Osteoblast (primary cell): ENCODE measurements around the gene PPP1R17. TPM values are rescaled to one million over a fixed set of nuclear protein-coding genes. Genes with fewer than 3 reads are reported as not detected.

ENCODE experiments used
- DNase-seq: peaks from one replicate; pipeline ENCODE4 v3.0.0; 2011; ENCODE audit warnings: low spot score, mixed read lengths; ENCODE audit not compliant: insufficient read length; ENCODE audit errors: missing footprints
- H2AFZ ChIP-seq: 2 replicates; pipeline ENCODE4 v1.6.0; 2011; ENCODE audit warnings: mild to moderate bottlenecking, low read length
- H3K27ac ChIP-seq: 2 replicates; pipeline ENCODE4 v1.5.1; 2011; ENCODE audit warnings: mild to moderate bottlenecking, low read depth, low read length, moderate library complexity
- H3K27me3 ChIP-seq: 2 replicates; pipeline ENCODE4 v1.6.0; 2012; ENCODE audit warnings: mild to moderate bottlenecking, control low read depth, inconsistent platforms, low read length, moderate library complexity; ENCODE audit not compliant: insufficient read depth
- H3K36me3 ChIP-seq: 2 replicates; pipeline ENCODE4 v1.5.1; 2011; ENCODE audit warnings: mild to moderate bottlenecking, low read length, control low read depth, moderate library complexity; ENCODE audit not compliant: insufficient read depth
- H3K4me1 ChIP-seq: 2 replicates; pipeline ENCODE4 v1.5.1; 2011; ENCODE audit warnings: mild to moderate bottlenecking, low read length, control low read depth, moderate library complexity; ENCODE audit not compliant: insufficient read depth
- H3K4me2 ChIP-seq: 2 replicates; pipeline ENCODE4 v1.6.0; 2011; ENCODE audit warnings: mild to moderate bottlenecking, low read length; ENCODE audit not compliant: insufficient read depth
- H3K4me3 ChIP-seq: fragments of 200-600 bp; sonication (generic); 3 replicates; pipeline ENCODE4 v1.5.1; 2012; ENCODE audit warnings: mild to moderate bottlenecking, low read length, inconsistent platforms; ENCODE audit not compliant: insufficient read depth
- H3K79me2 ChIP-seq: 2 replicates; pipeline ENCODE4 v1.6.0; 2012; ENCODE audit warnings: mild to moderate bottlenecking, low read length, control low read depth, inconsistent platforms; ENCODE audit not compliant: insufficient read depth
- H3K9me3 ChIP-seq: 2 replicates; pipeline ENCODE4 v1.5.1; 2011; ENCODE audit warnings: low read depth, low read length, control low read depth
- H4K20me1 ChIP-seq: 2 replicates; pipeline ENCODE4 v1.6.0; 2012; ENCODE audit warnings: mild to moderate bottlenecking, low read length, control low read depth; ENCODE audit not compliant: insufficient read depth
- total RNA-seq: library from RNA; depleted of rRNA; stranded (reverse); fragments of >200 nt; gene quantifications from 2 replicates; pipeline ENCODE4 v1.2.3, GENCODE V29; 2012
- TF ChIP-seq, protein P1 (sequence below): IDR thresholded peaks from 2 replicates; pipeline ENCODE4 v1.5.1; 2011; ENCODE audit warnings: mild to moderate bottlenecking, low read depth, low read length, moderate library complexity; ENCODE audit errors: extremely low read depth

PPP1R17 gene
- total RNA-seq, 1 donor = not detected

GRCh38 chr7:31669461-31669860 lies 17.6 kb upstream of the PPP1R17 start:
- Histone ChIP-seq H3K4me1 (no peaks in the 10 kb centered on the region), H3K4me2 (no peak overlapping the region), H3K9me3 (no peaks in the 10 kb centered on the region), H3K4me3 (no peak overlapping the region), H3K27me3 (no peaks in the 10 kb centered on the region), H4K20me1 (no peaks in the 10 kb centered on the region), H3K79me2 (no peaks in the 10 kb centered on the region), H3K27ac (no peak overlapping the region), H3K36me3 (no peaks in the 10 kb centered on the region), H2AFZ (no peak overlapping the region)
- DNase-seq = no peak
- TF ChIP-seq, protein P1, sequence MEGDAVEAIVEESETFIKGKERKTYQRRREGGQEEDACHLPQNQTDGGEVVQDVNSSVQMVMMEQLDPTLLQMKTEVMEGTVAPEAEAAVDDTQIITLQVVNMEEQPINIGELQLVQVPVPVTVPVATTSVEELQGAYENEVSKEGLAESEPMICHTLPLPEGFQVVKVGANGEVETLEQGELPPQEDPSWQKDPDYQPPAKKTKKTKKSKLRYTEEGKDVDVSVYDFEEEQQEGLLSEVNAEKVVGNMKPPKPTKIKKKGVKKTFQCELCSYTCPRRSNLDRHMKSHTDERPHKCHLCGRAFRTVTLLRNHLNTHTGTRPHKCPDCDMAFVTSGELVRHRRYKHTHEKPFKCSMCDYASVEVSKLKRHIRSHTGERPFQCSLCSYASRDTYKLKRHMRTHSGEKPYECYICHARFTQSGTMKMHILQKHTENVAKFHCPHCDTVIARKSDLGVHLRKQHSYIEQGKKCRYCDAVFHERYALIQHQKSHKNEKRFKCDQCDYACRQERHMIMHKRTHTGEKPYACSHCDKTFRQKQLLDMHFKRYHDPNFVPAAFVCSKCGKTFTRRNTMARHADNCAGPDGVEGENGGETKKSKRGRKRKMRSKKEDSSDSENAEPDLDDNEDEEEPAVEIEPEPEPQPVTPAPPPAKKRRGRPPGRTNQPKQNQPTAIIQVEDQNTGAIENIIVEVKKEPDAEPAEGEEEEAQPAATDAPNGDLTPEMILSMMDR = no peak

DNA sequence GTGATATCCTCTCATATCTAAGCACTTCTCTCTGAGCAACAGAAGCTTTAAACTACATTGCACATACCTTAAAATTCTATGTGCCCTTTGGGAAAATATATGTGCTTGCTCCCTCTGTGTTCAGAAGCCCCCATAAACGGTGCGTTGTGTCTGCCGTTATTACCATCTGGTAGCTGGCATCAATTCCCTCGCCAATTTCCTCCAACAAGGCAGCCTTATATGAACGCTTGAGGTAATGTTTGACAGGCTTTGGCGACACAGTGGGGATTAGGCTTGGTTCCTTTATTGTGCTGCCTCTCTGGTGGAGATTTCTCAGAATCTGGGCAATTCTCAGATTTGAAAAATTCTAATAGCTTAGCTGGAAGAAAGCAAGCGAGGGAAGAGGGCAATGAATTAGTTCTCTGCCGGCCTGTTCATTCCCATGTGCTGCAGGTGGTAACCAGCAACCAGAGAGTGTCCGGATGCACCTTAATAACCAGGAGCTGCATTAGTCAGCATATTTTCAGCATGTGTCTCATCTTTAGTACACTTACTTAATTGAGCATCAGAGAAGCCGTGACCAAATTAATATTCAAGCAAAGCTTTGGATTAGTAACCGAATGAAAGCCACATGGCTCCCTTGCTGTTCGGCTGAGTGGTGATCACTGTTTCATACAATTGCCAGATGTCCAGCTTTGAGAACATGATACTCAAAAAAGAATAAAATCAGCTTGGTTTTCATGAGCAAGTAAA lies 7.3 kb upstream of the PPP1R17 start:
- H3K9me3 ChIP-seq = no peaks in the 10 kb centered on the region
- H3K79me2 ChIP-seq = no peaks in the 10 kb centered on the region
- no peak overlapping the region for H2AFZ ChIP-seq
- H3K4me3 ChIP-seq = no peak overlapping the region
- H4K20me1 ChIP-seq = no peaks in the 10 kb centered on the region
- no peak for DNase-seq
- H3K27ac ChIP-seq = no peak overlapping the region
- no peaks in the 10 kb centered on the region for H3K4me1 ChIP-seq
- H3K36me3 ChIP-seq = no peaks in the 10 kb centered on the region
- TF ChIP-seq, protein P1 = no peak
- H3K4me2 ChIP-seq = no peak overlapping the region
- H3K27me3 ChIP-seq = peaks cover 2% of the 10 kb centered on the region

DNA sequence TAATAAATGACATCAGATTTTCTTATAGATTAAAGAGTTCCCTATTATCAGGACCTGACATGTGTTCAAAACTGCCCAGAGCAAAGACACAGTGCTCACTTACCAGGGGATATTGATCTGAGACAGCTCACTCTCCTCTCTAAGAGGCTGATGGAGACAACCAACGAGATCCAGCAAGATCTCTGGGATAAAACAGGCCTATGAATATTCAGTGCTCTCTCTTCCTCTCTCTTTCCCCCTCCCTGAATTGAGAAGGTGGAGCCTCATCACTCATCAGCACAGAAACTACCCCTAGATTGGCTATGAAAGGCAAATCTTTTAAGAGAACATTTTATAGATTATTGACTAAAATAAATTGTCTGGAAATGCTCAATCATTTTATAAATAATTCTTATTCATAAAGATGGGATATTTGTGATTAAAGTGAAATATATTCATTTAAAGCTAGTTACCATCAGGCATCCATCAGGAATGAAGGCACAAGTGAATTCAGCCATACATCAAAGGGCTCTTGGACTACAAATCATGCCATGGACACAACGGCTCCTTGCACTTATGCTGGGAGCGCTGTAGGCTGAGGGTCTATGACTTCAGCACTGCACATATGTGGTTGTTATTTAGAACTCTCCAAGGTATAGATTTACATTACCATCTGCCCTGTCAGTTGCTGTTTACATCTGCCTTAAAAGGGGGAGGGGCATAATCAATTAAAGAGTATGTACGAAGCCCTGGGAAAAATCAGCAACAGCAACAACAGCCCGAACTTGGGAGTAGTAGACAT lies 3.4 kb upstream of the PPP1R17 start:
- Histone ChIP-seq H3K4me2 (no peak overlapping the region), H3K36me3 (no peaks in the 10 kb centered on the region), H3K79me2 (no peaks in the 10 kb centered on the region), H3K27ac (no peak overlapping the region), H3K9me3 (no peaks in the 10 kb centered on the region), H3K27me3 (peaks cover 5% of the 10 kb centered on the region), H3K4me3 (no peak overlapping the region), H2AFZ (no peak overlapping the region), H4K20me1 (no peaks in the 10 kb centered on the region), H3K4me1 (no peaks in the 10 kb centered on the region)
- no peak for DNase-seq
- TF ChIP-seq, protein P1 = no peak

DNA sequence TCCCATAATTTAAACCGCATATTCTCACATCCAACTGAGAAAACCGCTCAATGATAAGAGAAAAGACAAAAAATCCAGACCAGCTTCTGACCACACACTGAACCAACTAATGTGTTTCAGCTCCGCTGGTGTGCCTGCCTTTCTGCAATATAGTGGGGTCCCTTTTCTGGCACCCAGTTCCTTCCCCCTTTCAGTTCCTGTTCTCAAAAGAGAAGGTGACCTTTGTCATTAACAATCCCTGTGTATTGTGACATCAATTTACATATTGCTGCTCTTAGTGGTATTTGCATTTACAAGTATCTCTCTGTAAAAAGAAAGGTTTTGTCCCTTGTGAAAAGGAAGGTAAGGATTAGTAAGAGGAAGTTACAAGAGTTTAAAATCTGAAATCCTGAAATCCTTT lies 1.4 kb downstream of the PPP1R17 start:
- no peak for DNase-seq
- H3K9me3 ChIP-seq = no peaks in the 10 kb centered on the region
- no peaks in the 10 kb centered on the region for H3K36me3 ChIP-seq
- H3K27me3 ChIP-seq = peaks cover 3% of the 10 kb centered on the region
- H3K4me3 ChIP-seq = no peak overlapping the region
- no peaks in the 10 kb centered on the region for H4K20me1 ChIP-seq
- H2AFZ ChIP-seq = no peak overlapping the region
- H3K4me2 ChIP-seq = no peak overlapping the region
- TF ChIP-seq, protein P1 = no peak
- no peaks in the 10 kb centered on the region for H3K79me2 ChIP-seq
- no peaks in the 10 kb centered on the region for H3K4me1 ChIP-seq
- H3K27ac ChIP-seq = no peak overlapping the region
